C4-2B (cell line): ENCODE results near the gene CHPF2.

ENCODE experiments used
- H3K27ac ChIP-seq: fragments of 450-650 bp; 2 replicates; pipeline ENCODE4 v1.5.1; 2017
- ZFX ChIP-seq: fragments of 450-650 bp; IDR thresholded peaks from 2 replicates; pipeline ENCODE4 v1.6.1; 2017
- TF ChIP-seq, protein P1 (sequence below): fragments of 450-650 bp; conservative IDR thresholded peaks from 2 replicates; pipeline ENCODE4 v1.5.1; 2017; ENCODE audit warnings: mild to moderate bottlenecking

The CHPF2 gene

DNA sequence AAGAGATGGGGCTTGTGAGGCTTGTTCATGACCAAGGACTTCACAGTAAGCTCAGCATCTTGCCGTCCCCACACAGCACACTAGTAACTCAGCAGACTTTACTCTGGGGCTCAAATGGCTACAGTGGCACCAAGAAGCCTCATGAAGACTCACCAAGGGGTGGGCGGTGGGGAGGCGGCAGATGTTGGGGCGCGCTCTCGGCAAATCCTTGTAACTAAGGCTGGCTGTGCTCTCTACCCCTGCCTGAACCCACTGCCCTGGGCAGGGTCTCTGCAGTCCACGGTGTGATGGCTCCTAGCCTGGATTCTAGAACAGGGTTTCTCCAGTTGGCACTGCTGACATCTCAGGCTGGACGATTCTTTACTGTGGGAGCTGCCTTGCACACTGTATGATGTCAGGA, 28.6 kb downstream of the CHPF2 start:
- TF ChIP-seq ZFX, result no peak
- TF ChIP-seq, protein P1, sequence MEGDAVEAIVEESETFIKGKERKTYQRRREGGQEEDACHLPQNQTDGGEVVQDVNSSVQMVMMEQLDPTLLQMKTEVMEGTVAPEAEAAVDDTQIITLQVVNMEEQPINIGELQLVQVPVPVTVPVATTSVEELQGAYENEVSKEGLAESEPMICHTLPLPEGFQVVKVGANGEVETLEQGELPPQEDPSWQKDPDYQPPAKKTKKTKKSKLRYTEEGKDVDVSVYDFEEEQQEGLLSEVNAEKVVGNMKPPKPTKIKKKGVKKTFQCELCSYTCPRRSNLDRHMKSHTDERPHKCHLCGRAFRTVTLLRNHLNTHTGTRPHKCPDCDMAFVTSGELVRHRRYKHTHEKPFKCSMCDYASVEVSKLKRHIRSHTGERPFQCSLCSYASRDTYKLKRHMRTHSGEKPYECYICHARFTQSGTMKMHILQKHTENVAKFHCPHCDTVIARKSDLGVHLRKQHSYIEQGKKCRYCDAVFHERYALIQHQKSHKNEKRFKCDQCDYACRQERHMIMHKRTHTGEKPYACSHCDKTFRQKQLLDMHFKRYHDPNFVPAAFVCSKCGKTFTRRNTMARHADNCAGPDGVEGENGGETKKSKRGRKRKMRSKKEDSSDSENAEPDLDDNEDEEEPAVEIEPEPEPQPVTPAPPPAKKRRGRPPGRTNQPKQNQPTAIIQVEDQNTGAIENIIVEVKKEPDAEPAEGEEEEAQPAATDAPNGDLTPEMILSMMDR, result no peak
- H3K27ac ChIP-seq, result no peak overlapping the region

DNA sequence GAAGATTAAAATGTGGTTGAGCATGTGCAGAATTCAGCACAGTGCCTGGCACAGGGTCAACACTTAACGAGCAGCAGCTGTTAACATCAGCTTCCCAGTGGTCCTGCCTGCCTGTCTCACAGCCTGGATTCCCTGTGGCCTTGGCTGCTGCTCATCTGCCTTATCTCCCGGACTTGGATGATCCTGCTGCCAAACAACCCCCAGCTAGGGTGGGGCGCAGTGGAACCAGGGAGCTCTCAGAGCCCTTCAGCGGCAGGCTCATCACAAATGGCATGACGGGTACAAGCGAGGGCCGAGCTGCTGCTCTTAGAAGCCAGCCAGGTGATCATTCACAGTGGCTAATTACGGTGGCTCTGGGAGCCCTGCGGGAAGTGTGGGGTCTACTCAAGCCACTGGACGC, 29.2 kb downstream of the CHPF2 start:
- H3K27ac ChIP-seq, result no peak overlapping the region
- TF ChIP-seq ZFX, result no peak
- TF ChIP-seq, protein P1, result no peak

DNA sequence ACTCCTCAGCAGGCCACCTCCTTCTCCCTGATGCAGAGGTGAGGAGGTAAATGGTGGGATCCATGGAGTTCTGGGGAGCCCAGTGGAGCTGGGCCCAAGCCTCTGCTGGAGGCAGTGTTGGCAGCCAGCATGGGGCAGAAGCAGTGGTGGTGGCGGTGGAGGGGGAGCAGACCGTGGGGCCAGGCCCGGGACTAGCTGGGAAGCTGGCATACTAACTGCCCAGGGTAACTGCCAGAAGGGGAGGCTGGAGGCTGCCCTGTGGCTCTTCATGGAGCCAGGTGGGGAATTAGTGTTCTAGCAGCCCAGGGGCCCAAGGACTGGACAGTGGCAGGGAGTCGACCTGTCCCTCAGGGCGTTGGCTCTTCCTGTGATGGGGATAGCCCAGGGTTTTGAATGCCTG, 32.3 kb downstream of the CHPF2 start:
- no peak overlapping the region for H3K27ac ChIP-seq
- TF ChIP-seq, protein P1, result no peak
- TF ChIP-seq ZFX, result no peak

DNA sequence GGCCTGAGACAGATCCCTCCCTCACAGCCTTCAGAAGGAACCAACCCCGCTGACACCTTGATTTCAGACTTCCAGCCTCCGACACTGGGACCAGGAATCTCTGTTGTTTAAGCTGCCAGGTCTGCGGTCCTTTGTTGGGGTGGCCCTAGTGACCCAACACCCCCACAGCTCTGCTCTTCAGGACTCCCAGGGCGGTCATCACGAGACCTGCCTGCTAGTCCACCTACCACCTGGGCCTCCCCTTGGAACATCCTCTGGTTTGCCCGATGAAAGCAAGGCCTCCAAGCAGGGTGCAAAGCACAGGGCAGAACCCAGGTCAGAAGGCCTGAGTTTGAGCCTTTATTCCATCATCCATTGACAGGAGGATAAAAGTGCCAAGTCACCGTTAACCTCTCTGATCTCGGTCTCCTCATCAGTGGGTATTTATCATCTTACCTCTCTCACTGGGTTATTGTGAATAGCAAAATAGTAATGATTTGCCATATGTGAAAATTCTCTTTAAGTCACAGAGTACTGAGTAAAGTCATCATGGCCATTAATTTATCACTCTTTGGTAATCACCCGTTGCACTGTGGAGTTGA, 33.2 kb downstream of the CHPF2 start:
- H3K27ac ChIP-seq, result no peak overlapping the region
- no peak for TF ChIP-seq ZFX
- TF ChIP-seq, protein P1, result no peak

DNA sequence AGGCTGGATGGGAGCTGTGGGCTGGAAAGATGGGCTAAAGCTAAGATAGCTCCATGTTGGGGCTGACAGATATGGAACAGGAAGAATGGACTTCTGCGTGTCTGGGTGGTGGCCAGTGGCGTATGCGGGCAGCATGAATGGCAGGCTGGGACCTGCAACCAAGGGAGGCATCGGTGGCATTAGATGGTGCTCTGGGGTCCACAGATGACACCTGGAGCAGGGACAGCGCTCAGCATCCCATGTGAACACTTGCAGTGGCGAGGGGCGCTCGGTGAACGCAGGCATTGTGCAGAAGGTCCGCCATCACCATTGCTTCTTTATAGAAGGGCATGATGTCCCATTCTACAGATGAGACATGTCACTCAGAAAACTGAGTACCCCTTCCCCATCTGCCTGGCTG, 37.2 kb downstream of the CHPF2 start:
- no peak overlapping the region for H3K27ac ChIP-seq
- TF ChIP-seq, protein P1, result no peak
- TF ChIP-seq ZFX, result no peak

DNA sequence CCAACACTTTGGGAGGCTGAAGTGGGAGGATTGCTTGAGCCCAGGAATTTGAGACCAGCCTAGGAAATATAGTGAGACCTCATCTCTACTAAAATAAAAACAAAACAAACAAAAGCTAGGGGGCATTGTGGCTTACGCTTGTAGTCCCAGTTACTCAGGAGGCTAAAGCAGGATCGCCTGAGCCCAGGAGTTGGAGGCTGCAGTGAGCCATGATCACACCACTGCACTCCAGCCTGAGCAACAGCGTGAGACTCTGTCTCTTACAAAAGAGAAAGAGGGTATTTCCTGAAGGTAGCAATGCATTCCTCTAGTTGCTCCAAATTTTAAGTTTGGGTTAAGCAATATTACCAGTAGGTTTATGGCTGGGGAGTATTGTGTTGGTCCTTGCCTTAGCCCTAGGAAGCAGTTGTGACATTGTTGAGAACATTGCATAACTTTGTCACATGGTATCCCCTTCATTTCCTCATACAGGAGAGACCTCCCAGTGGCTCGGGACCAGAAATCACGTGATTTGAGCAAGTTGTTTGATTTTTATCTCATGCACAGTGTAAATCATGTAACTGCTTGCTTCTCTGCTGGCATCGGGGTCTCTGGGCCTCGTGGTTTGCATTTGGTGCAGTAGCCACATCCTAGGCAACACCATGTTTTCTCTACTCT, 39.5 kb downstream of the CHPF2 start:
- H3K27ac ChIP-seq, result no peak overlapping the region
- TF ChIP-seq, protein P1, result no peak
- TF ChIP-seq ZFX, result no peak

DNA sequence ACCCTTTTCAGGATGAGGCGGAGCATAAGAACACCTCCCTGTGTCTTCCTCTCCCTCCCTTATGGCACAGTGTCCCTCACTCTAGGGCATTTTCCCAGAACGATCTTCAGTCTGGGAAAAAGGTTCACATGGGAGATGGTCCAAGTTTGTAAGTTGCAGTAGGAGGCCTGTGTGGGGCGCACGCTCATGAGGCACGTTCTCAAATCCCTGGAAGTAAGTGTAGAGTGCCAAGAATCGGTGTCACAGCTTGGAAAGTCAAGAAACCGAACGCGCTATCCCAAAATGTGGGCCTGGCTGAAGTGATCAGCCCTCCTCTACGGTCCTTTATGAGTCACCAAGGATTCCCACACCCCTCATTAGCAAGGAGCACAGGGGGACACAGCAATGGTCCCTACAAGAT, 40.1 kb downstream of the CHPF2 start:
- TF ChIP-seq, protein P1, result no peak
- no peak for TF ChIP-seq ZFX
- no peak overlapping the region for H3K27ac ChIP-seq
